22Rv1 (cell line): ENCODE results near the gene PBX1.

Experiments used
- ZFX ChIP-seq: fragments of 450-650 bp; IDR thresholded peaks from 2 replicates; pipeline ENCODE4 v1.6.1; 2017; ENCODE audit warnings: antibody characterized with exemption, borderline replicate concordance
- TF ChIP-seq, protein P1 (sequence below): fragments of 450-650 bp; IDR thresholded peaks from 2 replicates; pipeline ENCODE4 v1.5.1; 2017; ENCODE audit warnings: mild to moderate bottlenecking

DNA sequence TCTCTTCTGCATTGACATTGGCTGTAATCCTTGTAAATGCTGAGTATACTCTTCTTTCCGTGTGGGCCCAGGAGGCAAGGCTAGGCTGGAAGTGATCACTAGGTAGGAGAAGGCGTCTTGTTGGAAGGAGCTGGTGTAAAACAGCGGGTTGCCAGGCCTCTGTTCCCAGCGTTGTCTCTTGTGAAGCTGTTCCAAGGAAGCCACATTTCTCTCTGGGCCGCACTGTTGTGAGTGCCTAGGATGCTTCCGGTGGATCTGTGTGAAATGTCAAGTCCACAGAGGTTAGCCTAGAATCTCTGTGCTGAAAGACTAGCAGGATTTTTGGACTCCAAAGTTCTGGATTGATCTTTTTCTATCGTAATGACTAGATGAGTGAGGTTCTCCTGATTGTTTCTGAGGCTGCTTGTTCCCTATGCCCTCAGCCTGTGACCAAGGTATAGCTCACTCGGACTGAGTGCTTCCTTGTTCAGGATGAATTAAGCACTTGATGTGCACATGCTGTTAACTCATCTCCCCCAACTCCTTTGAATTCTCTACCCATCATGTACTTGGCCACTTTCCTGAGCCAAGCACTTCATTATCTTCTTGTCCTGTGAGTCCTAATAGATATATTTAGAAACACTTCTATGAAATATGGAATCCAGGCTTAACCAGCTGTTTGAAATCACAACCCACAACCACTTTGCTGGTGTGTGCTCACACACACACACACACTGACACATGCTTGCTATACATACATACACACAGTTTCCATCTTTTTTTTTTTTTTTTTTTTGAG, 63.3 kb downstream of the PBX1 start:
- TF ChIP-seq, protein P1, sequence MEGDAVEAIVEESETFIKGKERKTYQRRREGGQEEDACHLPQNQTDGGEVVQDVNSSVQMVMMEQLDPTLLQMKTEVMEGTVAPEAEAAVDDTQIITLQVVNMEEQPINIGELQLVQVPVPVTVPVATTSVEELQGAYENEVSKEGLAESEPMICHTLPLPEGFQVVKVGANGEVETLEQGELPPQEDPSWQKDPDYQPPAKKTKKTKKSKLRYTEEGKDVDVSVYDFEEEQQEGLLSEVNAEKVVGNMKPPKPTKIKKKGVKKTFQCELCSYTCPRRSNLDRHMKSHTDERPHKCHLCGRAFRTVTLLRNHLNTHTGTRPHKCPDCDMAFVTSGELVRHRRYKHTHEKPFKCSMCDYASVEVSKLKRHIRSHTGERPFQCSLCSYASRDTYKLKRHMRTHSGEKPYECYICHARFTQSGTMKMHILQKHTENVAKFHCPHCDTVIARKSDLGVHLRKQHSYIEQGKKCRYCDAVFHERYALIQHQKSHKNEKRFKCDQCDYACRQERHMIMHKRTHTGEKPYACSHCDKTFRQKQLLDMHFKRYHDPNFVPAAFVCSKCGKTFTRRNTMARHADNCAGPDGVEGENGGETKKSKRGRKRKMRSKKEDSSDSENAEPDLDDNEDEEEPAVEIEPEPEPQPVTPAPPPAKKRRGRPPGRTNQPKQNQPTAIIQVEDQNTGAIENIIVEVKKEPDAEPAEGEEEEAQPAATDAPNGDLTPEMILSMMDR: no peak
- TF ChIP-seq ZFX: no peak
